Measurements from ENCODE around the gene DHX40. TPM values are rescaled to one million over a fixed set of nuclear protein-coding genes. Genes with fewer than 3 reads are reported as not detected.

Gene DHX40
- total and polyA plus RNA-seq, 2 of the 13 experiments (the other 11 are each of a cell fraction or from before 2014, with no cell fraction given): 22.2 to 37.0 TPM

GRCh38 chr17:59521465-59522126, 43.8 kb upstream of the DHX40 start (continued):
- TF ChIP-seq ZFY (CRISPR knock-in tag; IDR thresholded peaks at IDR 0.05) (peak; percentile 37; the same call in 1 of the 2 replicates), SAFB2 (CRISPR knock-in tag; IDR thresholded peaks at IDR 0.05; ENCODE audit: borderline replicate concordance, low read depth) (no peak), SRF (IDR thresholded peaks at IDR 0.05; ENCODE audit: low read depth, low read length) (no peak), ZNF234 (CRISPR knock-in tag; conservative IDR thresholded peaks at IDR 0.05) (no peak), FOXJ3 (CRISPR knock-in tag; IDR thresholded peaks at IDR 0.05; ENCODE audit: borderline replicate concordance) (0 out of 2 replicates have a peak, but pooled peaks have one; percentile 16), ZNF274 (CRISPR knock-in tag; IDR thresholded peaks at IDR 0.05) (no peak; the same call in 1 of the 2 replicates), GTF3A (CRISPR knock-in tag; conservative IDR thresholded peaks at IDR 0.05) (no peak), MXI1 (IDR thresholded peaks at IDR 0.05; ENCODE audit: borderline replicate concordance, low read depth, low read length) (peak; percentile 58; the same call in 1 of the 3 replicates), ZNF230 (CRISPR knock-in tag; IDR thresholded peaks at IDR 0.05) (no peak), MIER3 (CRISPR knock-in tag; IDR thresholded peaks at IDR 0.05; ENCODE audit: borderline replicate concordance) (peak; percentile 70; the same call in 1 of the 2 replicates), CBX1 (IDR thresholded peaks at IDR 0.05; ENCODE audit: low read depth) (no peak), ZSCAN30 (CRISPR knock-in tag; IDR thresholded peaks at IDR 0.05) (no peak), TSC22D2 (CRISPR knock-in tag; IDR thresholded peaks at IDR 0.05; ENCODE audit: borderline replicate concordance) (no peak), ZBTB34 (CRISPR knock-in tag; IDR thresholded peaks at IDR 0.05) (0 out of 2 replicates have a peak, but pooled peaks have one; percentile 50), CHD2 (IDR thresholded peaks at IDR 0.05; ENCODE audit: low read depth, low read length) (no peak), THYN1 (CRISPR knock-in tag; IDR thresholded peaks at IDR 0.05; ENCODE audit: borderline replicate concordance, low read depth) (no peak), SP1 (IDR thresholded peaks at IDR 0.05) (no peak), SP1 (CRISPR knock-in tag; IDR thresholded peaks at IDR 0.05) (no peak), SRY (CRISPR knock-in tag; IDR thresholded peaks at IDR 0.05) (no peak), TBP (CRISPR knock-in tag; IDR thresholded peaks at IDR 0.05) (no peak), GMEB2 (CRISPR knock-in tag; IDR thresholded peaks at IDR 0.05; ENCODE audit: low read depth) (no peak), JUNB (CRISPR knock-in tag; IDR thresholded peaks at IDR 0.05; ENCODE audit: borderline replicate concordance) (no peak), MXD4 (CRISPR knock-in tag; IDR thresholded peaks at IDR 0.05) (peak; percentile 28; the same call in 1 of the 2 replicates), FOXA1 (IDR thresholded peaks at IDR 0.05) (no peak), FOXA1 (CRISPR knock-in tag; IDR thresholded peaks at IDR 0.05) (no peak), ZNF567 (CRISPR knock-in tag; IDR thresholded peaks at IDR 0.05; ENCODE audit: borderline replicate concordance) (no peak), ZNF547 (CRISPR knock-in tag; IDR thresholded peaks at IDR 0.05) (no peak), NR3C1 (CRISPR knock-in tag; IDR thresholded peaks at IDR 0.05) (no peak), ZFP62 (CRISPR knock-in tag; IDR thresholded peaks at IDR 0.05) (no peak), SAP130 (CRISPR knock-in tag; IDR thresholded peaks at IDR 0.05; ENCODE audit: low read depth) (peak; percentile 50; the same call in 1 of the 2 replicates), RARG (CRISPR knock-in tag; IDR thresholded peaks at IDR 0.05; ENCODE audit: low read depth) (no peak)

Measured in HepG2 (cell line).